H1 (cell line): ENCODE results near the gene KCNJ12. TPM values are rescaled to one million over a fixed set of nuclear protein-coding genes. Genes with fewer than 3 reads are reported as not detected.
"Not testable (repeated sequence)": the region's sequence is repeated elsewhere in the genome, so short reads cannot be mapped to it uniquely, and the experiment has no call there.

ENCODE experiments used
- CTCF ChIA-PET: fragments of 300-600 bp; sonication (Branson Sonifier 250); formaldehyde crosslinking; loops from one replicate; lab custom pipeline; 2021; ENCODE audit not compliant: partially characterized antibody; lab: Charles Lee
- POLR2A ChIA-PET: fragments of 300-600 bp; sonication (Branson Sonifier 250); formaldehyde crosslinking; loops from one replicate; lab custom pipeline; 2021; ENCODE audit warnings: inconsistent platforms; ENCODE audit not compliant: partially characterized antibody; lab: Charles Lee
- DNase-seq, 2 experiments: peaks; one replicate each; pipeline versions ENCODE4 v3.0.0 to v3.0.0-alpha.2; 2010 to 2022; ENCODE audit warnings: low spot score in 2 of 2, low read depth in 1 of 2, mixed read lengths in 1 of 2
- FAIRE-seq: peaks from 2 replicates; lab custom pipeline; 2011; peaks lifted over from hg19 to GRCh38; lab: Jason Lieb, UNC
- H2AFZ ChIP-seq: 2 replicates; pipeline ENCODE4 v1.8.1; 2012; ENCODE audit warnings: low read length, inconsistent platforms
- H2AK5ac ChIP-seq: 2 replicates; pipeline ENCODE4 v1.6.1; 2013; ENCODE audit warnings: low read depth, low read length
- H2BK120ac ChIP-seq: replicated peaks from 2 replicates; pipeline ENCODE3; 2013; ENCODE audit warnings: low read depth, low read length, inconsistent platforms
- H2BK12ac ChIP-seq: 2 replicates; pipeline ENCODE4 v1.6.1; 2013; ENCODE audit warnings: low read depth, low read length
- H2BK15ac ChIP-seq: 2 replicates; pipeline ENCODE4 v1.6.1; 2013; ENCODE audit warnings: low read length
- H2BK20ac ChIP-seq: 2 replicates; pipeline ENCODE4 v1.6.1; 2013; ENCODE audit warnings: low read length
- H2BK5ac ChIP-seq: 2 replicates; pipeline ENCODE4 v1.6.1; 2013; ENCODE audit warnings: low read depth, low read length
- H3K14ac ChIP-seq: 2 replicates; pipeline ENCODE4 v1.6.1; 2013; ENCODE audit warnings: inconsistent platforms; ENCODE audit not compliant: insufficient read length
- H3K18ac ChIP-seq: 2 replicates; pipeline ENCODE4 v1.6.1; 2013; ENCODE audit warnings: low read length; ENCODE audit errors: extremely low read depth
- H3K23ac ChIP-seq: 2 replicates; pipeline ENCODE4 v1.6.1; 2013; ENCODE audit warnings: inconsistent platforms; ENCODE audit not compliant: insufficient read length
- H3K23me2 ChIP-seq: 2 replicates; pipeline ENCODE4 v1.6.1; 2013; ENCODE audit warnings: low read depth, low read length
- H3K27ac ChIP-seq: 2 replicates; pipeline ENCODE4 v1.6.1; 2011; ENCODE audit warnings: low read depth, low read length, inconsistent platforms
- H3K27me3 ChIP-seq, 4 experiments: replicated peaks in 1 of 4; 1 replicate in 1 of 4; 2 replicates in 3 of 4; pipeline versions ENCODE4 v1.6.1 to v1.8.1; 2011 to 2013; ENCODE audit warnings: low read length in 3 of 4, mild to moderate bottlenecking in 3 of 4, inconsistent platforms in 2 of 4, mixed read lengths in 2 of 4, moderate library complexity in 1 of 4; ENCODE audit not compliant: control insufficient read depth in 3 of 4, insufficient read depth in 3 of 4; ENCODE audit errors: extremely low read depth in 1 of 4
- H3K36me3 ChIP-seq, 4 experiments: 2 replicates each; pipeline versions ENCODE4 v1.6.1 to v1.8.1; 2011 to 2013; ENCODE audit warnings: mild to moderate bottlenecking in 4 of 4, low read length in 3 of 4, moderate library complexity in 2 of 4, control low read depth in 1 of 4, inconsistent platforms in 1 of 4; ENCODE audit not compliant: insufficient read depth in 4 of 4, control insufficient read depth in 2 of 4
- H3K4ac ChIP-seq: replicated peaks from 2 replicates; pipeline ENCODE3; 2013; ENCODE audit warnings: low read length, low read depth, mixed read lengths, inconsistent platforms; ENCODE audit not compliant: insufficient read length
- H3K4me1 ChIP-seq, 4 experiments: replicated peaks in 1 of 4; 1 replicate in 1 of 4; 2 replicates in 3 of 4; pipeline versions ENCODE4 v1.6.1 to v1.8.1; 2011 to 2013; ENCODE audit warnings: low read length in 3 of 4, inconsistent platforms in 2 of 4, mixed read lengths in 1 of 4; ENCODE audit not compliant: insufficient read depth in 4 of 4, control insufficient read depth in 3 of 4
- H3K4me2 ChIP-seq, 2 experiments: 2 replicates each; pipeline versions ENCODE4 v1.6.1 to v1.8.1; 2011 to 2013; ENCODE audit warnings: low read depth in 2 of 2, low read length in 2 of 2, control low read depth in 1 of 2, inconsistent platforms in 1 of 2, mild to moderate bottlenecking in 1 of 2; ENCODE audit not compliant: insufficient read depth in 1 of 2
- H3K4me3 ChIP-seq, 4 experiments: fragments of 200-600, 300-600 bp in 1 of 4; sonication (generic), shearing (Covaris generic), sonication (Bioruptor Twin) in 1 of 4; 2 replicates each; pipeline versions ENCODE4 v1.5.1 to v1.8.1; 2011 to 2016; ENCODE audit warnings: low read length in 4 of 4, low read depth in 3 of 4, control low read depth in 2 of 4, inconsistent platforms in 2 of 4, mild to moderate bottlenecking in 2 of 4, mixed read lengths in 1 of 4, moderate library complexity in 1 of 4; ENCODE audit not compliant: insufficient read depth in 2 of 4; ENCODE audit errors: extremely low read depth in 1 of 4
- H3K56ac ChIP-seq: replicated peaks from 2 replicates; pipeline ENCODE3; 2013; ENCODE audit warnings: low read depth, mild to moderate bottlenecking, mixed read lengths, low read length, inconsistent platforms; ENCODE audit not compliant: insufficient read length
- H3K79me1 ChIP-seq: 2 replicates; pipeline ENCODE4 v1.6.1; 2013; ENCODE audit warnings: low read depth, low read length, control low read depth
- H3K79me2 ChIP-seq, 2 experiments: 2 replicates each; pipeline versions ENCODE4 v1.6.1 to v1.8.1; 2012 to 2013; ENCODE audit warnings: low read length in 2 of 2, mild to moderate bottlenecking in 2 of 2, inconsistent platforms in 1 of 2; ENCODE audit not compliant: insufficient read depth in 2 of 2, control insufficient read depth in 1 of 2
- H3K9ac ChIP-seq, 4 experiments: replicated peaks in 1 of 4; 1 replicate in 1 of 4; 2 replicates in 3 of 4; pipeline versions ENCODE4 v1.6.1 to v1.8.1; 2011 to 2013; ENCODE audit warnings: low read depth in 3 of 4, low read length in 3 of 4, control low read depth in 2 of 4, mild to moderate bottlenecking in 2 of 4, moderate library complexity in 2 of 4, inconsistent platforms in 1 of 4; ENCODE audit errors: extremely low read depth in 1 of 4
- H3K9me3 ChIP-seq, 2 experiments: 2 replicates each; pipeline versions ENCODE4 v1.6.1 to v1.8.1; 2012 to 2013; ENCODE audit warnings: mild to moderate bottlenecking in 2 of 2, moderate library complexity in 2 of 2, control low read depth in 1 of 2, inconsistent platforms in 1 of 2, low read depth in 1 of 2, low read length in 1 of 2, mixed read lengths in 1 of 2; ENCODE audit not compliant: insufficient read depth in 2 of 2
- H4K20me1 ChIP-seq, 2 experiments: replicated peaks in 1 of 2; 2 replicates each; pipeline versions ENCODE3 to v1.8.1; 2011 to 2013; ENCODE audit warnings: inconsistent platforms in 2 of 2, low read length in 2 of 2, mild to moderate bottlenecking in 1 of 2; ENCODE audit not compliant: insufficient read depth in 2 of 2, control insufficient read depth in 1 of 2
- H4K5ac ChIP-seq: 2 replicates; pipeline ENCODE4 v1.6.1; 2013; ENCODE audit warnings: low read length, low read depth, mixed read lengths, inconsistent platforms; ENCODE audit not compliant: insufficient read length
- H4K8ac ChIP-seq: 2 replicates; pipeline ENCODE4 v1.8.0; 2013; ENCODE audit warnings: mild to moderate bottlenecking, moderate library complexity, low read length, inconsistent platforms; ENCODE audit not compliant: insufficient read depth; ENCODE audit errors: extremely low read depth
- H4K91ac ChIP-seq: replicated peaks from 2 replicates; pipeline ENCODE3; 2013; ENCODE audit warnings: low read length, mixed read lengths, inconsistent platforms; ENCODE audit not compliant: insufficient read length
- WGBS, 2 experiments: shearing (Covaris generic) in 1 of 2; methylation state at CpG; one replicate each; pipeline versions ENCODE4 v1.1.6 to v1.1.7; 2013 to 2015; ENCODE audit warnings: low lambda C conversion rate in 2 of 2, mixed read lengths in 2 of 2, inconsistent platforms in 1 of 2, low coverage in 1 of 2, missing lambda C conversion rate in 1 of 2; ENCODE audit not compliant: insufficient replicate concordance in 2 of 2, insufficient coverage in 1 of 2, insufficient read length in 1 of 2; ENCODE audit errors: extremely low coverage in 1 of 2, missing lambda C conversion rate in 1 of 2; 5-methylcytosine and 5-hydroxymethylcytosine counted together
- polyA plus RNA-seq, 7 experiments: library from polyadenylated mRNA; depleted of rRNA in 3 of 7; stranded (reverse) in 5 of 7; unstranded in 2 of 7; fragments of >200 nt in 5 of 7; fragments of 200-250 nt in 2 of 7; gene quantifications; 1 replicate in 5 of 7; 2 replicates in 1 of 7; 4 replicates in 1 of 7; pipeline versions ENCODE4 v1.2.1 to v1.2.3, GENCODE V29; 2011 to 2013; ENCODE audit warnings: missing spikeins in 2 of 7, mixed read lengths in 2 of 7
- total RNA-seq: library from RNA; stranded (reverse); fragmentation: NEBNext Ultra II Directional; extraction: Animal tissue kit (Norgen Biotek cat#: 25700); gene quantifications from 2 replicates; pipeline ENCODE4 v1.2.1, GENCODE V29; 2021

Gene KCNJ12
- total and polyA plus RNA-seq, 2 of the 8 experiments (the other 6 are each of a cell fraction or from before 2014, with no cell fraction given), result 1.2 to 1.5 TPM

DNA sequence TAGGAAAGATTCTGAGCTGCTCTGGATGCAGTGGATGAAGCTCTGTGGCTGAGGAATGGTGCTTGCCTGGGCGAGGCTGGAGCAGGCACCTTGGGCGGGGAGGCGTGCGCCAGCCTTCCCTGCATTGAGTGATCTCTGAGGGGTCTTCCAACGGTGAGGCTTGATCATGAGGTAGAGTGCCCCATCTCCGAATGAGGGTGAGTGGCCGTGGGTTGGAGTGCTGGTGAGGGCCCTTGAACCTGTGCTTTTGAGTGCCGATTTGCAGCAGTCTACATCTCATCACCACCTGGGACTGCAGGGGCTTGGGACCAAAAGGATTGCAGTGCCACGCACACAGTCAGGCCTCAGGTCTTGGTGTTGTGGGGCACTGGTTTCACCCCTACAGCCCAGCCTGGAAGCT, 34.2 kb downstream of the KCNJ12 start:
- H3K36me3 ChIP-seq, H4K8ac ChIP-seq, POLR2A ChIA-PET, H3K4ac ChIP-seq, H3K79me2 ChIP-seq, CTCF ChIA-PET, H3K18ac ChIP-seq, H3K79me1 ChIP-seq, H3K27me3 ChIP-seq, H2BK15ac ChIP-seq, H2BK120ac ChIP-seq, H4K20me1 ChIP-seq, H3K23me2 ChIP-seq, H3K9ac ChIP-seq, DNase-seq, H4K91ac ChIP-seq, H2BK20ac ChIP-seq, H3K23ac ChIP-seq, H2AK5ac ChIP-seq, H3K56ac ChIP-seq, H3K4me2 ChIP-seq, H3K4me3 ChIP-seq, H2BK5ac ChIP-seq, H4K5ac ChIP-seq, H3K14ac ChIP-seq, H3K4me1 ChIP-seq, H2AFZ ChIP-seq, H2BK12ac ChIP-seq, H3K27ac ChIP-seq, FAIRE-seq: not testable (repeated sequence)
- WGBS, 2 experiments, result 81% methylated on average over 5 of the region's 9 CpGs; no CpG with 5 or more reads in 1 of the 2 experiments
- peaks cover 0 to 19% of the 10 kb centered on the region in 2 experiments; a peak in 3 of 4 replicates for H3K9me3 ChIP-seq

DNA sequence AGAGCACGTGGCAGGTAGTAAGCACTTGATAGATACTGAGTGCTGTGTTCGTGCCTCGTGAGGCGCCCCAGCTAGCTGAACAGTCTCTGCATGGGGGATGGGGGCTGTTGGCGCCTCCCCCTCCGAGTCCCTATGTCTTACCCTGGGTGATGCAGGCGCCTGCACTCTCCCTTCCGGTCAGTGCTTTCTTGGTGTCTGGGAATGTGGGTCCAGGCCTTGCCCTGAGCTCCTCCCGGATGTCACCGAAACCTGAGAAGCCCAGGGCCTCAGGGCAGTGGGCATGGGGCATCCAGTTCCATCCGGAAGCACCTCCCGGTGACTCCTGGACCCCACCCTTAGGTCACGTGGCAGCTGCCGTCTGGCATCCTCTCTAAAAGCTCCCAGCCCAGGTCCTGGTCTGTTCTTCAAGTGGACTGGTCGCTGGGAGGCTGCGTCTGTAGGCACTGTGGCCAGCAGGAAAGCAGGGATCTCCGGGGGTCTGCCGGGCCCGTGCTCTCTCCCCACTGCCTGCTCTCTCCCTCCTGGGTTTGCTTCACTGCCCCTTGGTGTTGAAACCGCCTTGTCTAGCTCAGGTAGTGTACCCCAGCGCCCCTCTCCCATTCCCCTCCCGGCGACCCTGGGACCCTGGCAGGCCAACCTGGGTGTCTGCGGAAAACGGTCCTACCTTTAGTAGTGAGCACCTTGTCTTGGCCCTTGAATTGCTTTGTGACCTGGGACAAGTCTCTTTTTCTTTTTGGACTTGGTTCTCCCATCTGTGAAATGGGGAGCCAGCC, 34.9 kb downstream of the KCNJ12 start:
- WGBS, 2 experiments, result 82% methylated on average over 17 of the region's 25 CpGs; no CpG with 5 or more reads in 1 of the 2 experiments
- H3K79me2 ChIP-seq, H3K56ac ChIP-seq, H3K79me1 ChIP-seq, H3K4me2 ChIP-seq, H2AFZ ChIP-seq, H4K5ac ChIP-seq, H3K4me1 ChIP-seq, H3K23me2 ChIP-seq, H4K8ac ChIP-seq, H3K4ac ChIP-seq, H2BK15ac ChIP-seq, POLR2A ChIA-PET, H4K20me1 ChIP-seq, H3K4me3 ChIP-seq, H3K27me3 ChIP-seq, H2BK20ac ChIP-seq, H3K14ac ChIP-seq, H2BK12ac ChIP-seq, H2BK5ac ChIP-seq, H2AK5ac ChIP-seq, H3K27ac ChIP-seq, DNase-seq, CTCF ChIA-PET, H3K18ac ChIP-seq, H3K9ac ChIP-seq, FAIRE-seq, H4K91ac ChIP-seq, H3K23ac ChIP-seq, H3K36me3 ChIP-seq, H2BK120ac ChIP-seq: not testable (repeated sequence)
- H3K9me3 ChIP-seq, result peaks cover 0 to 15% of the 10 kb centered on the region in 2 experiments; a peak in 3 of 4 replicates
